GM23248 (cell line): ENCODE data around the gene GOLGA2.

Experiments used
- EZH2 ChIP-seq: fragments of 200-600 bp; sonication (generic); IDR thresholded peaks from 2 replicates; pipeline ENCODE4 v1.6.1; 2018; ENCODE audit warnings: antibody characterized with exemption, mild to moderate bottlenecking; ENCODE audit not compliant: insufficient read depth, poor library complexity, severe bottlenecking
- EZH2phosphoT487 ChIP-seq: fragments of 200-600 bp; sonication (generic); IDR thresholded peaks from 2 replicates; pipeline ENCODE4 v1.6.1; 2018; ENCODE audit warnings: antibody characterized with exemption, moderate library complexity, mild to moderate bottlenecking, low read depth; ENCODE audit not compliant: insufficient read depth

DNA sequence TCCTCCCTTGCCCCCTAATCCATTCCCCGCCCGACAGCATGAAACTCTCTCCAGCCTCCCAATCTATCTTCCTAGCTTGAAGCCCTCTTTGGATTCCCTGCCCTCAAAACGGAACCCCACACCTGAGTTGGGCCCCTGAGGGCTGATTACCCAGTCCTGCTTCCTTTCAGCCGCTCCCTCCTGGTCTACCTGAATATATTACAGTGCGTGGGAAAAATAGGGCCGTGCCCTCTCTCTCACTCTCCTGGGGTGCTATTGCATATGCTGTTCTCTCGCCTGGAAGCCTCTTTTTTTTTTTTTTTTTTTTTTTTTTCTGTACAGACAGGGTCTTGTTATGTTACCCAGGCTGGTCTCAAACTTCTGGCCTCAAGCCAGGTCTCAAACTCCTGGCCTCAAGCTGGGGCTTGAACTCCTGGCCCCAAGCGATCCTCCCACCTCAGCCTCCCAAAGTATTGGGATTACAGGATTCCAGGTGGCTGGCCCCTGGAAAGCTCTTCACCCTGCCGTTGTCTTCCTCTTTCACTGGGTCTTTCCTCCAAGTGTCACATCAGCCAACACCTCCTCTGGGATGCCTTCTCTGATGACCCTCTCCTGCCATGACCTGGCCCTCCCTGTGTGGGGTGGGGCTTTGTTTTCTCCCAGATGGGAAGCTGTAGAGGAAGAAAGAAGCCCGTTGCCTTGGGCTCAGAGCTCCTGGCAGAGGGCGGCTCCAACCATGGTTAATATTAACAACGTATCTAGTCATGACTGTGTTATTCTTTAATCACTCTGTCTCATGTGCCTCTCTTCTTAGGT lies 64.4 kb downstream of the GOLGA2 start:
- TF ChIP-seq EZH2 = no peak
- no peak for TF ChIP-seq EZH2phosphoT487
